Neural cell (in vitro differentiated cells): ENCODE data around the gene SLC35A2.

Experiments
- EZH2 ChIP-seq: fragments of 200-600, 300-800 bp; shearing (Covaris generic), sonication (generic); IDR thresholded peaks from 2 replicates; pipeline ENCODE4 v1.6.1; 2014; ENCODE audit warnings: antibody characterized with exemption, low read length, borderline replicate concordance, mild to moderate bottlenecking; ENCODE audit not compliant: insufficient read depth, poor library complexity, severe bottlenecking
- MXI1 ChIP-seq: fragments of 450-650 bp; conservative IDR thresholded peaks from 2 replicates; pipeline ENCODE4 v1.6.1; 2014; ENCODE audit warnings: antibody characterized with exemption, mild to moderate bottlenecking; ENCODE audit not compliant: poor library complexity, severe bottlenecking
- POLR2AphosphoS5 ChIP-seq: IDR thresholded peaks from 2 replicates; pipeline ENCODE4 v1.6.1; 2012
- RAD21 ChIP-seq: fragments of 450-650 bp; conservative IDR thresholded peaks from 2 replicates; pipeline ENCODE4 v1.6.1; 2014; ENCODE audit warnings: antibody characterized with exemption, mild to moderate bottlenecking, moderate library complexity
- SMC3 ChIP-seq: fragments of 450-650 bp; conservative IDR thresholded peaks from 2 replicates; pipeline ENCODE4 v1.6.1; 2014; ENCODE audit warnings: antibody characterized with exemption, mild to moderate bottlenecking, moderate library complexity; ENCODE audit not compliant: poor library complexity
- TF ChIP-seq, protein P1 (sequence below): fragments of 450-650 bp; IDR thresholded peaks from 2 replicates; pipeline ENCODE4 v1.5.1; 2014; ENCODE audit warnings: antibody characterized with exemption, mild to moderate bottlenecking, moderate library complexity; ENCODE audit not compliant: poor library complexity, severe bottlenecking
- TF ChIP-seq, protein P2 (sequence below): IDR thresholded peaks from 2 replicates; pipeline ENCODE4 v1.6.1; 2012; ENCODE audit warnings: borderline replicate concordance

GRCh38 chrX:48894891-48895290 is 16.6 kb downstream of the SLC35A2 start:
- TF ChIP-seq, protein P1, sequence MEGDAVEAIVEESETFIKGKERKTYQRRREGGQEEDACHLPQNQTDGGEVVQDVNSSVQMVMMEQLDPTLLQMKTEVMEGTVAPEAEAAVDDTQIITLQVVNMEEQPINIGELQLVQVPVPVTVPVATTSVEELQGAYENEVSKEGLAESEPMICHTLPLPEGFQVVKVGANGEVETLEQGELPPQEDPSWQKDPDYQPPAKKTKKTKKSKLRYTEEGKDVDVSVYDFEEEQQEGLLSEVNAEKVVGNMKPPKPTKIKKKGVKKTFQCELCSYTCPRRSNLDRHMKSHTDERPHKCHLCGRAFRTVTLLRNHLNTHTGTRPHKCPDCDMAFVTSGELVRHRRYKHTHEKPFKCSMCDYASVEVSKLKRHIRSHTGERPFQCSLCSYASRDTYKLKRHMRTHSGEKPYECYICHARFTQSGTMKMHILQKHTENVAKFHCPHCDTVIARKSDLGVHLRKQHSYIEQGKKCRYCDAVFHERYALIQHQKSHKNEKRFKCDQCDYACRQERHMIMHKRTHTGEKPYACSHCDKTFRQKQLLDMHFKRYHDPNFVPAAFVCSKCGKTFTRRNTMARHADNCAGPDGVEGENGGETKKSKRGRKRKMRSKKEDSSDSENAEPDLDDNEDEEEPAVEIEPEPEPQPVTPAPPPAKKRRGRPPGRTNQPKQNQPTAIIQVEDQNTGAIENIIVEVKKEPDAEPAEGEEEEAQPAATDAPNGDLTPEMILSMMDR = no peak
- no peak for TF ChIP-seq POLR2AphosphoS5
- no peak for TF ChIP-seq EZH2
- no peak for TF ChIP-seq MXI1
- TF ChIP-seq RAD21 = no peak
- TF ChIP-seq SMC3 = no peak
- TF ChIP-seq, protein P2, sequence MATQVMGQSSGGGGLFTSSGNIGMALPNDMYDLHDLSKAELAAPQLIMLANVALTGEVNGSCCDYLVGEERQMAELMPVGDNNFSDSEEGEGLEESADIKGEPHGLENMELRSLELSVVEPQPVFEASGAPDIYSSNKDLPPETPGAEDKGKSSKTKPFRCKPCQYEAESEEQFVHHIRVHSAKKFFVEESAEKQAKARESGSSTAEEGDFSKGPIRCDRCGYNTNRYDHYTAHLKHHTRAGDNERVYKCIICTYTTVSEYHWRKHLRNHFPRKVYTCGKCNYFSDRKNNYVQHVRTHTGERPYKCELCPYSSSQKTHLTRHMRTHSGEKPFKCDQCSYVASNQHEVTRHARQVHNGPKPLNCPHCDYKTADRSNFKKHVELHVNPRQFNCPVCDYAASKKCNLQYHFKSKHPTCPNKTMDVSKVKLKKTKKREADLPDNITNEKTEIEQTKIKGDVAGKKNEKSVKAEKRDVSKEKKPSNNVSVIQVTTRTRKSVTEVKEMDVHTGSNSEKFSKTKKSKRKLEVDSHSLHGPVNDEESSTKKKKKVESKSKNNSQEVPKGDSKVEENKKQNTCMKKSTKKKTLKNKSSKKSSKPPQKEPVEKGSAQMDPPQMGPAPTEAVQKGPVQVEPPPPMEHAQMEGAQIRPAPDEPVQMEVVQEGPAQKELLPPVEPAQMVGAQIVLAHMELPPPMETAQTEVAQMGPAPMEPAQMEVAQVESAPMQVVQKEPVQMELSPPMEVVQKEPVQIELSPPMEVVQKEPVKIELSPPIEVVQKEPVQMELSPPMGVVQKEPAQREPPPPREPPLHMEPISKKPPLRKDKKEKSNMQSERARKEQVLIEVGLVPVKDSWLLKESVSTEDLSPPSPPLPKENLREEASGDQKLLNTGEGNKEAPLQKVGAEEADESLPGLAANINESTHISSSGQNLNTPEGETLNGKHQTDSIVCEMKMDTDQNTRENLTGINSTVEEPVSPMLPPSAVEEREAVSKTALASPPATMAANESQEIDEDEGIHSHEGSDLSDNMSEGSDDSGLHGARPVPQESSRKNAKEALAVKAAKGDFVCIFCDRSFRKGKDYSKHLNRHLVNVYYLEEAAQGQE = no peak
